Right atrium auricular region (tissue), 2 donors: ENCODE measurements around the gene ENTPD5. TPM values are rescaled to one million over a fixed set of nuclear protein-coding genes. Genes with fewer than 3 reads are reported as not detected.
A peak's percentile ranks its signal among the peaks of the same experiment; 100 is the strongest.
"Not testable (repeated sequence)": the region's sequence is repeated elsewhere in the genome, so short reads cannot be mapped to it uniquely, and the experiment has no call there.

Experiments
- DNase-seq: peaks from one replicate; pipeline ENCODE4 v3.0.0-alpha.2; 2019; ENCODE audit warnings: low spot score
- H3K27ac ChIP-seq, 2 donors: fragments of 200-600 bp; sonication (generic); 1 replicate in 1 of 2; 2 replicates in 1 of 2; pipeline ENCODE4 v1.5.1; 2016 to 2019
- H3K27me3 ChIP-seq, 2 donors: fragments of 200-600 bp; sonication (generic); one replicate each; pipeline versions ENCODE4 v1.5.1 to v1.6.0; 2017 to 2019
- H3K36me3 ChIP-seq: fragments of 200-600 bp; sonication (generic); one replicate; pipeline ENCODE4 v1.5.1; 2016
- H3K4me1 ChIP-seq, 2 donors: fragments of 200-600 bp; sonication (generic); one replicate each; pipeline versions ENCODE4 v1.5.1 to v1.6.0; 2017 to 2019
- H3K4me3 ChIP-seq, 2 donors: fragments of 200-600 bp; sonication (generic); 1 replicate in 1 of 2; 2 replicates in 1 of 2; pipeline ENCODE4 v1.5.1; 2017 to 2019; ENCODE audit warnings: mild to moderate bottlenecking in 1 of 2, moderate library complexity in 1 of 2
- H3K9me3 ChIP-seq, 2 donors: fragments of 200-600 bp; sonication (generic); one replicate each; pipeline ENCODE4 v1.5.1; 2019
- CTCF ChIP-seq, 2 donors: fragments of 200-600 bp; sonication (generic); IDR thresholded peaks; one replicate each; pipeline ENCODE4 v1.5.1; 2019; ENCODE audit warnings: antibody characterized with exemption in 2 of 2
- total RNA-seq, 2 donors: library from RNA; depleted of rRNA; stranded (reverse); fragments of >200 nt; gene quantifications; one replicate each; pipeline ENCODE4 v1.1.0, GENCODE V29; 2016

The ENTPD5 gene
- total RNA-seq, 2 donors from 2014 or later, result 4.8 to 5.8 TPM

- Histone ChIP-seq H3K9me3 (no peaks in the 10 kb centered on the region), H3K4me1 (no peaks in the 10 kb centered on the region), H3K27me3 (no peaks in the 10 kb centered on the region), H3K36me3 (peaks cover 62% of the 10 kb centered on the region), H3K27ac (no peak overlapping the region), H3K4me3 (no peak overlapping the region)
- TF ChIP-seq CTCF (IDR thresholded peaks at IDR 0.05), result no peak
- DNase-seq, result no peak
These were observed 82.5 kb downstream of the ENTPD5 start for GRCh38 chr14:73936548-73936947.

DNA sequence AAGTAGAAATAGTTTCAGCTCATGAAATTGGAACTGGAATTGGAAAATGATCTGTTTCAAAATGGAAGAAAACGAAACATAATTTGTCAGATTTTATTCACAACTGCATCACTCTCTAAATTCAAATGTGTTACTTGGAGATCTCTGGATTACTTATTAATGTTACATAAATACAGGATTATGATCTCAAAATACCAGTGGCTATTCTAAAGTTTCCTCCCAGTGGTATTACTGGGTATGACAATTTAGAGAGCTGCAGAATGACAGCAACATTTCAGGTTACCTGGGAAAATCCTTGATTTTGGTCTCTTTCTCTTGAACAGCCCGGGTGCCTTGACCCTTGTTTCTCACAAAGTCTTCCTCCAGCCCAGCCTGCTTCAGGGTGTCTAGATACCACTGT, 83.4 kb downstream of the ENTPD5 start:
- Histone ChIP-seq H3K9me3 (no peaks in the 10 kb centered on the region), H3K27ac (no peak overlapping the region), H3K36me3 (peaks cover 69% of the 10 kb centered on the region), H3K4me3 (no peak overlapping the region), H3K4me1 (no peaks in the 10 kb centered on the region), H3K27me3 (no peaks in the 10 kb centered on the region)
- peak in 1 of 2 donors; percentile 35 for TF ChIP-seq CTCF (IDR thresholded peaks at IDR 0.05)
- no peak for DNase-seq

GRCh38 chr14:73924337-73924736, 94.8 kb downstream of the ENTPD5 start:
- Histone ChIP-seq H3K36me3 (peaks cover 89% of the 10 kb centered on the region), H3K27ac (no peak overlapping the region), H3K27me3 (no peaks in the 10 kb centered on the region), H3K4me3 (no peak overlapping the region), H3K4me1 (no peaks in the 10 kb centered on the region), H3K9me3 (no peaks in the 10 kb centered on the region)
- no peak for DNase-seq
- TF ChIP-seq CTCF (IDR thresholded peaks at IDR 0.05), result no peak

- peaks cover 55% of the 10 kb centered on the region for H3K36me3 ChIP-seq
- H3K27ac ChIP-seq, H3K9me3 ChIP-seq, H3K4me1 ChIP-seq, DNase-seq, H3K27me3 ChIP-seq, H3K4me3 ChIP-seq: not testable (repeated sequence)
These were observed 99.6 kb downstream of the ENTPD5 start for GRCh38 chr14:73919457-73919856.

GRCh38 chr14:73916324-73916723, 102.8 kb downstream of the ENTPD5 start:
- Histone ChIP-seq H3K4me3 (no peak overlapping the region), H3K36me3 (peaks cover 36% of the 10 kb centered on the region), H3K27ac (no peak overlapping the region), H3K9me3 (no peaks in the 10 kb centered on the region), H3K27me3 (no peaks in the 10 kb centered on the region), H3K4me1 (no peaks in the 10 kb centered on the region)
- no peak for DNase-seq
- no peak for TF ChIP-seq CTCF (IDR thresholded peaks at IDR 0.05)

DNA sequence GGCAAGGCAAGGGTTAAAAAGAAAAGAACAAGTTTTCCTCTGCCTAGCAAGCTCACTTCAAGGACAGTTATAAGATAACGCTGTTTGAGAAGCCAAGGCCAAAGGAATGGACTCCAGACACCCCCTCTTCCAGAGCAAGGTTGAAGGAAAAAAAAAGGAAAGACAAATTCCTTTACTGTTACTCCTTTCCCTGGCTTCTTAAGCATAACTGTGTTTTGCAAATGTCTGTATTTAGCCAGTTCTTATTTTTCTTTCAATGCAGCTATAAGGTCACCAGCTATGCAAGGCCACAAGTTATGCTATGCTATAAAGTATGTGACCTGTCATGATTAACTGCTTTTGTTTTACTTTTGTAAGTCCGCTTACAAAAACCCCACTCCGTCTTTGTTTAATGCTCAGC, 105.8 kb downstream of the ENTPD5 start:
- Histone ChIP-seq H3K27ac (no peak overlapping the region), H3K9me3 (no peaks in the 10 kb centered on the region), H3K4me3 (no peak overlapping the region), H3K27me3 (no peaks in the 10 kb centered on the region), H3K4me1 (no peaks in the 10 kb centered on the region), H3K36me3 (peaks cover 45% of the 10 kb centered on the region)
- DNase-seq, result no peak
- TF ChIP-seq CTCF (IDR thresholded peaks at IDR 0.05), result no peak
